Measurements from ENCODE around the gene SP2. TPM values are rescaled to one million over a fixed set of nuclear protein-coding genes. Genes with fewer than 3 reads are reported as not detected.
A peak's percentile ranks its signal among the peaks of the same experiment; 100 is the strongest.

The SP2 gene
- total RNA-seq, 2 experiments from 2014 or later, result 15.7 to 19.8 TPM

DNA sequence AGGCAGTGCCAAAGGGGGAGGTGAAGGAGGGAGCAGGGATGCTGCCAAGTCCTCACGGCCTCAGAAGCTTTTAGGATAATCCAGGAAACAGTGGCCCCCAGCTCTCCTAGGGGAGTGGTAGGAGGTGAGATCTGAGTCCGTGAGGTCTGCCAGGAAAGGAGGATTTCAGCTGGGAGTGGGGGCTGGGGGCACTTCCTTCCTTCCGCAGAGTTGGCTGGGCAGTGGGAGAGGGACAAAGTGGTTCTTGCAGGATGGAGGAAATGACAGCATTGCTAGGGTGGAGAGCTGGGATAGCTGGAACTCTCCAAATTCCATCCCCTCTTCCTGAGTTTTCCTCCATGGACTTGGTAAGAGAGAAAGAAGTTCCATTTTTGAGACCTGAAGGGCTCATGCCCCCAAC is 40.3 kb upstream of the SP2 start:
- Mint-ChIP-seq H3K27ac (no peak overlapping the region), H3K4me3 (no peak overlapping the region), H3K4me1 (peaks cover 9% of the 10 kb centered on the region), H3K36me3 (ENCODE audit: low read depth) (no peaks in the 10 kb centered on the region), H3K9me3 (ENCODE audit: low read depth) (no peaks in the 10 kb centered on the region), H3K27me3 (peaks cover 48% of the 10 kb centered on the region)
- ATAC-seq (no peak), DNase-seq (no peak)
- CTCF ChIA-PET, result interaction anchor here (1.0 to 19.9 kb wide), 4 partner anchors 9 to 30 kb away, joined by 3 to 414 read pairs (median 5); partner anchors contain the start of gene SCRN2
- intact Hi-C loops (cut with DNase I, micrococcal nuclease), result no loop called here
- POLR2A ChIA-PET, result no interaction called here

DNA sequence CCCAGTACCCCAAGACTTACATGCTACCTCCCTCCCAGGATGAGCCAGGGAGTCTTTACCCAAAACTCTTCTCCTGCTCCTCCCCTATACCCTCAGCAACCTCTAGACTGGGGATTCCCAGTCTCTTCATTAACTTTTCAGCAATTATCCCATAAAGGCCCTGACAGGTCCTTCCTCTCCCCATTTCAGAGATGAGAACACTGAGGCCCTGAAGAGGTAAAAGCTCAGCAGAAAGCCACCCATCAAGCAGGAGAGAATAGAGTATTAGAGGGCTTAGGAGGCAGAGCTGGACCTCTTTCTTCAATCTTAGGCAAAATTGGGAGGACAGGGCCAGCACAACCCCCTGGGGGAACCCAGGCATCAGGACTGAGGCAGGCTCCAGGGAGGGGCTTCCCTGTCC is 39.2 kb upstream of the SP2 start:
- Mint-ChIP-seq H3K9me3 (ENCODE audit: low read depth) (no peaks in the 10 kb centered on the region), H3K27me3 (peaks cover 46% of the 10 kb centered on the region), H3K36me3 (ENCODE audit: low read depth) (no peaks in the 10 kb centered on the region), H3K4me1 (peaks cover 7% of the 10 kb centered on the region), H3K27ac (no peak overlapping the region), H3K4me3 (no peak overlapping the region)
- ChIA-PET CTCF (interaction anchor here (1.2 to 19.9 kb wide), 3 partner anchors 8 to 29 kb away, joined by 4 to 414 read pairs (median 8); partner anchors contain the start of gene SCRN2), POLR2A (interaction anchor here (0.9 kb wide), 1 partner anchor 39 kb away, joined by 3 read pairs; no protein-coding TSS in a partner anchor)
- DNase-seq, result no peak
- ATAC-seq, result no peak
- intact Hi-C loops (cut with DNase I, micrococcal nuclease), result no loop called here

DNA sequence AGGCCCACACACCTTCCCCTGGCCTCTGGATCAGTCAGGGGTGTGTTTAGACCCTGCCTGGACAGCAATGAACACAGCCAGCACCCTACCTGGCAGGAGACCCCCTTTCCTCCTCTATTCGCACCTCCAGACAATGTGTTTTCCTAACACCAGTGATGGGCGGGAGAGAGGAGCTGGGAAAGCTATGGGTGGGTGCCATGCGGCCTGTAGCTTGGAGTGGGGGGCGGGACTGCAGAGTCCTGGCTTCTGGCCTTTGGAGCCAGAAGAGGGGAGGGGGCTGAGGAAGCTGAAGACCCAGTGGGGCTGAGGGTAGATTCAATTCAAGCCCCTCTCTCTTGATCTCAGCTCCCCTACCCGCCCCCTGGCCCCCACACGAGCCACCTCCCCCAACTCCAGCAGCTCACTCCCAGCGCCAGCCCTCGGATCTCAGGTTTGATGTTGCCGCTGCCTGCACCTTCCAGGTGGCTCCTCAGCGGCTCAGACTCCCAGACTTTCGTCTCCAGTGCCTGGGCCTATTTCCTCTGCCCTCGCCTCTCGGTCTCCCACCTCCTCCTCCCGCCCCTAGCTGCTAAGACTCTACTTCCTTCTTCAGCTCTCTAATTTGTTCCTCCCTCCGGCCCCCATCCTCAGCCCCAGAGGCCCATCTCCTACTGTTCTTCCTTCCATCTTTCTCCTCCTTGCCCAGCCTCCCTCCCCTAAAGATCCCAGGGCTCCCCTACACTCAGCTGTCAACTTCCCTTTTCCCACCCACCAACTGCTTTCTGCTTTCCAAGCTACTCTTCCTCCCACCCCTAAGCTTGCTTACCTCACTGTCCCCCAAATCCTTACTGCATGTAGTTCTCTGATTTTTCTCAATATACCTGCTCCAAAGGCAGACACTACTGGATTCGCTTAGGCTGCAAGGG is 38.2 kb upstream of the SP2 start:
- H3K27ac Mint-ChIP-seq, result no peak overlapping the region
- peaks cover 37% of the 10 kb centered on the region for H3K27me3 Mint-ChIP-seq
- no peaks in the 10 kb centered on the region for H3K9me3 Mint-ChIP-seq (ENCODE audit: low read depth)
- POLR2A ChIA-PET, result interaction anchor here (0.9 kb wide), 1 partner anchor 38 kb away, joined by 3 read pairs; no protein-coding TSS in a partner anchor
- CTCF ChIA-PET, result interaction anchor here (0.8 to 19.9 kb wide), 5 partner anchors 9 to 28 kb away, joined by 3 to 414 read pairs (median 5); partner anchors contain the start of gene SCRN2
- intact Hi-C loops (cut with DNase I, micrococcal nuclease), result no loop called here
- H3K36me3 Mint-ChIP-seq (ENCODE audit: low read depth), result no peaks in the 10 kb centered on the region
- H3K4me1 Mint-ChIP-seq, result peaks cover 5% of the 10 kb centered on the region
- H3K4me3 Mint-ChIP-seq, result no peak overlapping the region
- DNase-seq (no peak), ATAC-seq (no peak)

DNA sequence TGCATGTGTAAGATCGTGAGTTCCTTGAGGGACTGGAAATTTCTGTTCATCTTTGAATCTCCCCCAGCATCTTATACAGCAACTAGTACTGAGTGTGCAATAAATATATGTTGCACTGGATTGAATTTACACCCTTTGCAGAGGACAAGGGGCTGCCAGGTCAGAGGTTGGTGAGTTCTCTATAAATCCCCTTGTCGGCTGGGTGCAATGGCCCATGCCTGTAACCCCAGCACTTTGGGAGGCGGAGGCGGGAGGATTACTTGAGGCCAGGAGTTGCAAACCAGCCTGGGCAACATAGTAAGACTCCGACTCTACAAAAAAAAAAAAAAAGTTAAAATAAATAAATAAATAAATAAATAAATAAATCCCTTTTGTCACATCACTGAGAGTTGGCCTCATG is 35.6 kb upstream of the SP2 start:
- Mint-ChIP-seq H3K4me1 (peaks cover 23% of the 10 kb centered on the region), H3K36me3 (ENCODE audit: low read depth) (no peaks in the 10 kb centered on the region), H3K4me3 (no peak overlapping the region), H3K27me3 (peaks cover 13% of the 10 kb centered on the region), H3K27ac (no peak overlapping the region), H3K9me3 (ENCODE audit: low read depth) (no peaks in the 10 kb centered on the region)
- intact Hi-C loops (cut with DNase I, micrococcal nuclease), result no loop called here
- DNase-seq (no peak), ATAC-seq (no peak)
- ChIA-PET POLR2A (interaction anchor here (0.6 kb wide), 1 partner anchor 78 kb away, joined by 5 read pairs; no protein-coding TSS in a partner anchor), CTCF (interaction anchor here (1.2 kb wide), 1 partner anchor 13 kb away, joined by 3 read pairs; no protein-coding TSS in a partner anchor)

DNA sequence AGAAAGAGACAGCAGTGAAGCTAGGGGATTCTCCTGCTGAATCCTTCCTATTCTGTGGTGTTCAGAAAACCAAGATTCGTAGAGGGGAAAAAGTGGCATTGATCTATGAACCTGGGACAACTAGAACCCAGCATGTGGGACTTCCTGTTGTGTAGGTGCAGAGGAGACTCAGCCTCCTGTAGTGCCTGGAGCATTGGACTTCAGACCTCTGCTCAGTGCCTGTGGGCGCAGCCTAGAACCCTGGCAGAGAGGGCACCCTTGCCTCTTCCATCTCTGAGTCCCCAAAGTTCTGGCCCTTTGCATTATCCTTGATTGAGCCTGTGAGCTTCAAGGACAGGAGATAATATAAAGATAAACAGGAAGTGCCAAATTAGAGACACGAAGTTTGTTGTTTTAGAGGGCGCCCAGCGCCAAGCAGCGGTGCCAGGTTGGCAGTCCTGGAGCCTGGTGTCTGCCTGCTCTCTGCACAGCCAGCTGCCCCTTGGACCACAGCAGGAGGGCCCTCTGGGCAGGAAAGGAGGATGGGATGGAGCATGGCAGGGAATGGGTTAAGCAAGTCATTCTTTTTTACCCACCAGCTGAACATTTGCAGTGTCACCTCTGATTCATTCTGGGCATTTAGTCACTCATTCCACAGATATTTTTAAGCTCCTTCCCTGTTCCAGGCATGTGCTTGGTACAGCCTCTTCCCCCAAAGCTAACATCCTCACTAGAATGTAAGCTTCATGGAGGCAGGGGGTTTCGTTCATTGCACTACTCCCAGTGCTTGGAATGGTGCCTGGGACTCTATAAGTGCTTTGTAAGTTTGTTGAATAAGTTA is 33.2 kb upstream of the SP2 start:
- DNase-seq, result no peak
- ChIA-PET POLR2A (no interaction called here), CTCF (interaction anchor here (0.6 to 2.7 kb wide), 7 partner anchors 15 to 492 kb away, joined by 3 to 17 read pairs (median 4); partner anchors contain the start of gene SP2)

DNA sequence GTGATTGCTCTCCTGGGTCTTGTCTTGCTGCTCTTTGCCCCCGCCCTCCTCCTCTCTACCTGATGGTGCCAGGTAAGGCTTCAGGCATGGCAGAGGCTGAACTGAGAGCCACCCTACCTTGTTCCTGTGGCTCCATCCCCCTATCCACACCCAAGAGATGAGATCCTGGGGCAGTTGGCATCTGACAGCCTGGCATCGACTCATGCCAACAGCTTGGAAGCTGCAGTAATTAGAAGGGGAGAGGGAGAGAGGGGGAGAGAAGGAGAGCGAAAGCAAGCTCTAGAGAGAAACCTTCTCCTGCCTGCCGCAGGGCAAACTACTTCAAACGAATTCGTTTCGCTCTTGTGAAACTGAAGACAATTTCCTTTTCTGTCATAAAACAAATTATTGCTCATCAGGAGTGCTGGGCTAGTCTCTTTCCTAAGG is 31.2 kb upstream of the SP2 start:
- peak; percentile 44 for DNase-seq
- Mint-ChIP-seq H3K27me3 (no peaks in the 10 kb centered on the region), H3K4me1 (peaks cover 27% of the 10 kb centered on the region), H3K36me3 (ENCODE audit: low read depth) (no peaks in the 10 kb centered on the region), H3K4me3 (no peak overlapping the region), H3K27ac (no peak overlapping the region), H3K9me3 (ENCODE audit: low read depth) (no peaks in the 10 kb centered on the region)
- intact Hi-C loops (cut with DNase I, micrococcal nuclease), result no loop called here
- peak; percentile 85 for ATAC-seq
- CTCF ChIA-PET, result interaction anchor here (1.2 to 2.7 kb wide), 4 partner anchors 10 to 26 kb away, joined by 4 to 17 read pairs (median 6); no protein-coding TSS in a partner anchor
- POLR2A ChIA-PET, result no interaction called here

More for the DNA sequence above, 33.2 kb upstream of the SP2 start:
- Mint-ChIP-seq H3K36me3 (ENCODE audit: low read depth) (no peaks in the 10 kb centered on the region), H3K4me1 (peaks cover 27% of the 10 kb centered on the region), H3K4me3 (no peak overlapping the region), H3K27me3 (peaks cover 7% of the 10 kb centered on the region), H3K27ac (no peak overlapping the region), H3K9me3 (ENCODE audit: low read depth) (no peaks in the 10 kb centered on the region)
- ATAC-seq, result peak; percentile 22
- intact Hi-C loops (cut with DNase I, micrococcal nuclease), result no loop called here

DNA sequence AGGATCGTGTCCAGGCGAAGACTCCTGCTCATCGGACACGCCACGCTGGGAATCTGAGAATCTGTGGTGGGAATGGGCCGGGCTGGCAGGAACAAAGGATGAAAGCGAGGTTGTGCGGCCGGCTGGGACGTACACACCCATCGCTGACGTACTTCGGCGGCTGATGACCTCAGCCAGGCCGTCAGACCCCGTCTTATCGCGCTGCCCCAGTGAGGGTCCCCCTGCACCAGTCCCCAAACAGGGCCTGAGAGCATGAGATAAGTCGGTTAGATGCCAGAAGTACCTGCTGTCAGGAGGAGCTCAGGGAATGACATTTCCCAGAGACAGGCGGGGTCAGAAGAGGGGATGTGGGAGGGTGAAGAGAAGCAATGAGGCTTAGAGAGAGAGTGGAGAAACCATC is 29.1 kb upstream of the SP2 start:
- Mint-ChIP-seq H3K4me3 (no peak overlapping the region), H3K4me1 (peaks cover 27% of the 10 kb centered on the region), H3K9me3 (ENCODE audit: low read depth) (no peaks in the 10 kb centered on the region), H3K36me3 (ENCODE audit: low read depth) (no peaks in the 10 kb centered on the region), H3K27ac (no peak overlapping the region), H3K27me3 (peaks cover 10% of the 10 kb centered on the region)
- no peak for ATAC-seq
- intact Hi-C loops (cut with DNase I, micrococcal nuclease), result no loop called here
- POLR2A ChIA-PET, result no interaction called here
- no peak for DNase-seq
- CTCF ChIA-PET, result no interaction called here

DNA sequence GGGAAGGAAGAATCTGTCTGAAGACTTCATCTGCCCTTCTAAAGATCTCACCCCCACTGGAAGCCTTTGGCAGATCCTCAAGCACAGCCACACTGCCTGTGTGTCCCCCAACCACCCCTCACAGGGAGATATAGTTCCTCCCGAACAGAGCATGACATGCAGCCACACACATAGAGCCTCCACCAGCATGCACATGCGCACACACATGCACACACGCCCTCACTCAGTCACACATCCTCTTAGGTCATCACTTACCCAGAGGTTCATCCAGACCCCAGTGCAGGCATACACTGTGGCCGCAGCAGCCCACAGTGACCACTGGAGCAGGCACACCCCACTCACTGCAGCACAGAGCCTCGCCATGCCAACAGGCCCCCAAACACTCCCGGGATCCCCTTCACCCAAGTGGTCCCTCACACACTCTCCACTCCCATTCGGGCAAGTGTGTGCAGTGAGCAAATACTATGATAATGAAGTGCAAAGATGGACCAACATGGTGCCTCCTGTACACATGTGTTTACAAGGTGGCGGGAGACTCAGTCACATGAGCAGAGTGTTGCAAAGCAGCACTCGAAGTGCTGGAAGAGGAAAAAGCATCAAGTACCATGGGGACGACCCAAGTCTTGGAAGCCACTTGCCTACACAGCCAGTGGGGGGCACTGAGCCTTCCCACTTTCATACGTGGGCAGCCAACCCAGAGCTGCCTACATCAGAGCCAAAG is 28.1 kb upstream of the SP2 start:
- intact Hi-C loops (cut with DNase I, micrococcal nuclease), result no loop called here
- CTCF ChIA-PET, result interaction anchor here (0.8 kb wide), 1 partner anchor 80 kb away, joined by 5 read pairs; no protein-coding TSS in a partner anchor
- peaks cover 15% of the 10 kb centered on the region for H3K27me3 Mint-ChIP-seq

DNA sequence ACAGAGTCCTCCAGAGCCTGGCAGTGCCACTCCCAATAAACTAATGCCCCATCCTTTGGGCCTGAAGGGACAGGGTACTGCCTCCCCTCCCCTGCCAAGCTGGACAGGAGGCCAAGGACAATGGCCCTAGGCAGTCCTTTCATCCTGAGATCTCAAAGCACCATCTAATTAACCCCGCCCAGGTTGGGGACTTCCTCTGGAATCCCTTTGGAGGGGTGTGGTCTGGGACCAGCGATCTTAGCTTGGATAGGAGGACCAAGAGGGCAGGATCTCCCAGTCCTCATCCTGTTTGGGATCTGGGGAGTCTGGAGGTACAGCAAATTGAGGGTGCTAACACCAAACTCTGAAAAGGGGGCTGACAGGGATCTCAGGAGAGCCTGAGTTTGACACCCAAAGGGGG is 26.9 kb upstream of the SP2 start:
- no peaks in the 10 kb centered on the region for H3K36me3 Mint-ChIP-seq (ENCODE audit: low read depth)
- ATAC-seq, result no peak
- H3K4me1 Mint-ChIP-seq, result peaks cover 15% of the 10 kb centered on the region

More for the DNA sequence above, 28.1 kb upstream of the SP2 start:
- Mint-ChIP-seq H3K36me3 (ENCODE audit: low read depth) (no peaks in the 10 kb centered on the region), H3K4me1 (peaks cover 20% of the 10 kb centered on the region), H3K9me3 (ENCODE audit: low read depth) (no peaks in the 10 kb centered on the region), H3K4me3 (no peak overlapping the region), H3K27ac (no peak overlapping the region)
- no peak for ATAC-seq
- POLR2A ChIA-PET, result no interaction called here
- no peak for DNase-seq

DNA sequence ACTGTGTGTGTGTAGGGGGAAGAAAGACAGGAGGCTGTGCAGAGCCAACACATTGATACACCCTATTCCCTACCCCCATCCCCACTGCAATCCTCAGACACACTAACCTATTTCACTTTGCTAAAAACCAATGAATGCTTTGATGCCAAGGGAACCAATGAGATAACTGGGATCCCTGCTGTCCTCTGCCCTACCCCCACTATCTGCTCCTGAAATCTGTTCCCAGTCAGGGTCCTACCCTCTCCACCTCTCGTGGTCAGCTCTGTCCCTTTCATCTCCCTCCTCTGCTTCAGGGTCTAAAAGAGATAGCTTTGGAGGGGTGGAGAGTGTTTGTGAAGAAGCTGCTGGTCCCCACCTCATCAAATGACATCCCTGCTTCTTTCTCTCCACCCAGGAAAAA is 26.0 kb upstream of the SP2 start:
- CTCF ChIA-PET, result interaction anchor here (0.7 to 1.6 kb wide), 4 partner anchors 11 to 29 kb away, joined by 3 to 4 read pairs (median 3); partner anchors contain the start of gene SCRN2

More for the DNA sequence above, 26.9 kb upstream of the SP2 start:
- peaks cover 20% of the 10 kb centered on the region for H3K27me3 Mint-ChIP-seq
- H3K4me3 Mint-ChIP-seq, result no peak overlapping the region
- CTCF ChIA-PET, result interaction anchor here (0.8 to 1.6 kb wide), 2 partner anchors 28 to 78 kb away, joined by 4 to 5 read pairs; partner anchors contain the start of gene SCRN2
- no peaks in the 10 kb centered on the region for H3K9me3 Mint-ChIP-seq (ENCODE audit: low read depth)
- intact Hi-C loops (cut with DNase I, micrococcal nuclease), result no loop called here
- H3K27ac Mint-ChIP-seq, result no peak overlapping the region
- POLR2A ChIA-PET, result no interaction called here
- DNase-seq, result no peak

More for the DNA sequence above, 26.0 kb upstream of the SP2 start:
- H3K4me3 Mint-ChIP-seq, result no peak overlapping the region
- DNase-seq (no peak), ATAC-seq (no peak)
- POLR2A ChIA-PET, result no interaction called here
- peaks cover 7% of the 10 kb centered on the region for H3K4me1 Mint-ChIP-seq
- H3K27me3 Mint-ChIP-seq, result peaks cover 26% of the 10 kb centered on the region
- H3K36me3 Mint-ChIP-seq (ENCODE audit: low read depth), result no peaks in the 10 kb centered on the region
- intact Hi-C loops (cut with DNase I, micrococcal nuclease), result no loop called here
- H3K9me3 Mint-ChIP-seq (ENCODE audit: low read depth), result no peaks in the 10 kb centered on the region
- no peak overlapping the region for H3K27ac Mint-ChIP-seq

All from activated CD4-positive, alpha-beta T cell treated with anti-CD3 and anti-CD28 coated beads for 36 hours (primary cell).